IMR-90 (cell line): Measurements from ENCODE around the gene FOXK2. TPM values are rescaled to one million over a fixed set of nuclear protein-coding genes. Genes with fewer than 3 reads are reported as not detected.

Experiments
- ATAC-seq: fragments of 200-7000 bp; cut with Tn5 transposase; 2 replicates; pipeline ENCODE4 v1.9.1; 2020; ENCODE audit warnings: low read depth, mild to moderate bottlenecking, moderate library complexity
- BruUV-seq: library from RNA; stranded (reverse); fragments of 400-500 nt; replicated peaks from 2 replicates; lab custom pipeline; 2021; lab: Mats Ljungman, UMichigan
- CTCF ChIA-PET: fragments of 300-600 bp; formaldehyde crosslinking; extraction: SDS; loops from one replicate; lab custom pipeline; 2021; ENCODE audit warnings: antibody characterized with exemption; lab: Yijun Ruan, JAX
- POLR2A ChIA-PET: fragments of 300-600 bp; sonication (Branson Sonifier 250); formaldehyde crosslinking; loops from one replicate; lab custom pipeline; 2022; ENCODE audit warnings: antibody characterized with exemption; ENCODE audit not compliant: unreplicated experiment; lab: Charles Lee
- DNase-seq: peaks from one replicate; pipeline ENCODE4 v3.0.0; 2013
- H2AFZ ChIP-seq: replicated peaks from 2 replicates; pipeline ENCODE3; 2013; ENCODE audit warnings: low read length, mild to moderate bottlenecking; ENCODE audit not compliant: poor library complexity
- H2AK5ac ChIP-seq: 2 replicates; pipeline ENCODE4 v1.6.1; 2013; ENCODE audit warnings: low read depth, low read length, inconsistent platforms
- H2AK9ac ChIP-seq: replicated peaks from 2 replicates; pipeline ENCODE3; 2013; ENCODE audit warnings: mild to moderate bottlenecking, low read depth, low read length, moderate library complexity; ENCODE audit not compliant: poor library complexity
- H2BK120ac ChIP-seq: 2 replicates; pipeline ENCODE4 v1.6.1; 2013; ENCODE audit warnings: low read depth, low read length, inconsistent platforms
- H2BK15ac ChIP-seq: 3 replicates; pipeline ENCODE4 v1.6.1; 2013; ENCODE audit warnings: low read depth, low read length, inconsistent platforms
- H2BK20ac ChIP-seq: 2 replicates; pipeline ENCODE4 v1.6.1; 2013; ENCODE audit warnings: low read depth, mild to moderate bottlenecking, inconsistent platforms, low read length, moderate library complexity
- H2BK5ac ChIP-seq: 2 replicates; pipeline ENCODE4 v1.6.1; 2013; ENCODE audit warnings: mild to moderate bottlenecking, low read depth, low read length, inconsistent platforms; ENCODE audit not compliant: poor library complexity, severe bottlenecking
- H3K14ac ChIP-seq: replicated peaks from 2 replicates; pipeline ENCODE4 v1.6.1; 2013; ENCODE audit warnings: low read depth, low read length, inconsistent platforms
- H3K18ac ChIP-seq: 2 replicates; pipeline ENCODE4 v1.6.1; 2013; ENCODE audit warnings: low read depth, low read length, control low read depth
- H3K23ac ChIP-seq: 2 replicates; pipeline ENCODE4 v1.6.1; 2013; ENCODE audit warnings: low read depth, low read length, inconsistent platforms
- H3K27ac ChIP-seq: 2 replicates; pipeline ENCODE4 v1.5.1; 2013; ENCODE audit warnings: mild to moderate bottlenecking, control low read depth, low read length; ENCODE audit not compliant: insufficient read depth
- H3K27me3 ChIP-seq: 2 replicates; pipeline ENCODE4 v1.6.1; 2013; ENCODE audit warnings: low read length; ENCODE audit not compliant: control insufficient read depth, insufficient read depth
- H3K36me3 ChIP-seq: 2 replicates; pipeline ENCODE4 v1.6.1; 2013; ENCODE audit warnings: low read length, mixed read lengths; ENCODE audit not compliant: control insufficient read depth, insufficient read depth
- H3K4ac ChIP-seq: 2 replicates; pipeline ENCODE4 v1.6.1; 2013; ENCODE audit warnings: low read depth, low read length, inconsistent platforms
- H3K4me1 ChIP-seq: 2 replicates; pipeline ENCODE4 v1.6.1; 2013; ENCODE audit warnings: low read length, mixed read lengths; ENCODE audit not compliant: control insufficient read depth, insufficient read depth
- H3K4me2 ChIP-seq: 2 replicates; pipeline ENCODE4 v1.6.1; 2013; ENCODE audit warnings: low read depth, mild to moderate bottlenecking, control low read depth, low read length, moderate library complexity
- H3K4me3 ChIP-seq: 2 replicates; pipeline ENCODE4 v1.5.1; 2013; ENCODE audit warnings: low read depth, mild to moderate bottlenecking, control low read depth, low read length, moderate library complexity; ENCODE audit not compliant: insufficient read depth
- H3K56ac ChIP-seq: 2 replicates; pipeline ENCODE4 v1.6.1; 2013; ENCODE audit warnings: low read length, inconsistent platforms; ENCODE audit not compliant: insufficient read depth; ENCODE audit errors: extremely low read depth
- H3K79me1 ChIP-seq, 2 experiments: 2 replicates each; pipeline ENCODE4 v1.6.1; 2013; ENCODE audit warnings: low read length in 2 of 2, inconsistent platforms in 1 of 2, low read depth in 1 of 2
- H3K9ac ChIP-seq: 2 replicates; pipeline ENCODE4 v1.6.1; 2013; ENCODE audit warnings: low read depth, low read length, control low read depth
- H3K9me1 ChIP-seq: 2 replicates; pipeline ENCODE4 v1.6.1; 2013; ENCODE audit warnings: low read length, inconsistent platforms; ENCODE audit not compliant: insufficient read depth
- H3K9me3 ChIP-seq: 2 replicates; pipeline ENCODE4 v1.6.1; 2013; ENCODE audit warnings: low read length; ENCODE audit not compliant: control insufficient read depth, insufficient read depth
- H4K20me1 ChIP-seq: 2 replicates; pipeline ENCODE4 v1.6.1; 2013; ENCODE audit warnings: low read length, inconsistent platforms; ENCODE audit not compliant: insufficient read depth
- H4K5ac ChIP-seq: 2 replicates; pipeline ENCODE4 v1.6.1; 2013; ENCODE audit warnings: mild to moderate bottlenecking, low read depth, low read length, control low read depth
- H4K8ac ChIP-seq, 2 experiments: 2 replicates each; pipeline ENCODE4 v1.6.1; 2013; ENCODE audit warnings: low read depth in 2 of 2, low read length in 2 of 2, control low read depth in 1 of 2, inconsistent platforms in 1 of 2
- H4K91ac ChIP-seq: 2 replicates; pipeline ENCODE4 v1.6.1; 2013; ENCODE audit warnings: low read depth, low read length, inconsistent platforms; ENCODE audit not compliant: insufficient read depth
- MAZ ChIP-seq: IDR thresholded peaks from 2 replicates; pipeline ENCODE4 v1.6.1; 2012; ENCODE audit warnings: low read depth, mild to moderate bottlenecking, low read length, improper control_type of control experiment, moderate library complexity, borderline replicate concordance
- WGBS, 2 experiments: methylation state at CpG; one replicate each; pipeline versions ENCODE4 v1.1.5 to v1.1.7; 2013; ENCODE audit warnings: missing lambda C conversion rate in 2 of 2; ENCODE audit not compliant: insufficient read length in 1 of 2; ENCODE audit errors: extremely low coverage in 2 of 2; 5-methylcytosine and 5-hydroxymethylcytosine counted together
- dilution Hi-C: fragments of 300-500 bp; cut with HindIII; formaldehyde crosslinking; loops from one replicate; pipeline ENCODE4 v1.14.3; 2018; ENCODE audit warnings: low sequenced_read_pairs; ENCODE audit not compliant: unreplicated experiment
- in situ Hi-C: fragments of 300-500 bp; cut with MboI; formaldehyde crosslinking; loops from 3 replicates; pipeline ENCODE4 v1.14.3; 2019; ENCODE audit warnings: low sequenced_read_pairs, inconsistent platforms, mixed read lengths
- intact Hi-C: fragments of 100-400 bp; cut with micrococcal nuclease; formaldehyde crosslinking; loops from 2 replicates; pipeline ENCODE4 v1.10.0; 2022
- polyA plus RNA-seq, 3 experiments: library from polyadenylated mRNA; depleted of rRNA; stranded (reverse); fragments of >200 nt; gene quantifications; 2 replicates each; pipeline ENCODE4 v1.2.3, GENCODE V29; 2012; ENCODE audit warnings: low replicate concordance in 1 of 3
- total RNA-seq: library from RNA; depleted of rRNA; stranded (reverse); fragments of >200 nt; gene quantifications from 2 replicates; pipeline ENCODE4 v1.2.3, GENCODE V29; 2012

The FOXK2 gene
- total and polyA plus RNA-seq, 2 of the 4 experiments (the other 2 are of a cell fraction), result 12.5 to 20.0 TPM

DNA sequence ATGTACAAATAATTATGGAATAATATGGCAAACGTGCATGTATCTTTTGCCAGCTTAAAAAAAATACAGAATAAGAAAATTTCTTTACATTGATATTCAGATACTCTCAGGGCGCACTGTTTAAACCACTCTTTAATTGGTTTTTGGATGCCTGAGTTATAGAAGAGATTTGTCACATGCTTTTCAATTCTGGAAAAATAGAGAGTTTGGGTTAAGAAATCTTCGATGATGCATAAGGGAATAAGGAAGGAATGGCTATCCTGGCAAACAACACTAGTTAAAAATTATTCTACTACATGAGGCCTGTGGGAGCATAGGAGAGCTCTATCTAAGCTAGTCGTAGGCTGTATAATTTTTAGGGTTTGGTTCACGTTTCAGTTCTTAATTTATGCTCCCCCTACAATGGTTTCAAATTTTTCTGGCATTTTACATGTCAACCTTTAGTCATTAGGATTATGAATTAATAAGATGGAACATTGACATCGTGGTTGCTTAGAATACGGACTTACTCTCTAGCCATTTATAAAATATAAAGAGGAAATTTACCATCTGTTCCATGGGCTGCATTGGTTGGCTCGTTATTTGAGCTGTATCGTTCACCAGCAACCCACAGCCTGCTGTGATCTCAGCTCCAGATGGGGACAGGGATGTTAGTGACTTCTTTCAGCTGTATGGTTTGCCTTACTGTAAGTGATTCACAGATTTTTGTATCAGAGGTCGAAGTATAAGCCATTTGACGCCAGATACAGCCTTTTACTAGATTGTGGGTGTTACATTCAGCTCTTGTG is 45.1 kb upstream of the FOXK2 start:
- Histone ChIP-seq H2BK15ac (no peak overlapping the region), H3K79me1 (peaks cover 0 to 4% of the 10 kb centered on the region in 2 experiments; a peak in 1 of 4 replicates), H3K9me3 (no peaks in the 10 kb centered on the region), H2BK5ac (no peak overlapping the region), H3K23ac (no peak overlapping the region), H3K9me1 (no peaks in the 10 kb centered on the region), H3K36me3 (peaks cover 45% of the 10 kb centered on the region), H4K91ac (no peak overlapping the region), H3K27me3 (no peaks in the 10 kb centered on the region), H3K14ac (no peak overlapping the region), H2AK9ac (no peak overlapping the region), H2BK20ac (no peak overlapping the region), H4K8ac (no peak overlapping the region), H2AK5ac (no peak overlapping the region), H3K56ac (no peak overlapping the region), H3K4me2 (no peak overlapping the region), H3K4ac (no peak overlapping the region), H3K27ac (no peak overlapping the region), H2AFZ (no peak overlapping the region), H2BK120ac (no peak overlapping the region), H4K5ac (no peak overlapping the region), H3K18ac (no peak overlapping the region), H3K4me1 (no peaks in the 10 kb centered on the region), H4K20me1 (no peaks in the 10 kb centered on the region), H3K4me3 (no peak overlapping the region), H3K9ac (no peak overlapping the region)
- intact Hi-C loops, result no loop called here
- no peak for ATAC-seq
- BruUV-seq, result no TSS peak
- no peak for DNase-seq
- TF ChIP-seq MAZ, result no peak
- dilution Hi-C loops, result no loop called here
- WGBS, 2 experiments, result no CpG with 5 or more reads among the region's 11 CpGs
- in situ Hi-C loops, result no loop called here
- ChIA-PET CTCF (interaction anchor here (0.6 kb wide), 1 partner anchor 11 kb away, joined by 3 read pairs; no protein-coding TSS in a partner anchor), POLR2A (no interaction called here)
